ENCODE results near the gene KCNQ1. TPM values are rescaled to one million over a fixed set of nuclear protein-coding genes. Genes with fewer than 3 reads are reported as not detected.
A peak's percentile ranks its signal among the peaks of the same experiment; 100 is the strongest.

KCNQ1 gene
- total RNA-seq, 4 donors from 2014 or later = 0.89 to 2.2 (median 1.3) TPM

GRCh38 chr11:2525941-2526807, 81.4 kb downstream of the KCNQ1 start:
- H3K4me3 ChIP-seq = no peak overlapping the region
- no peak overlapping the region for H3K27ac ChIP-seq
- H3K4me1 ChIP-seq = peaks cover 7% of the 10 kb centered on the region
- 78% methylated on average over 13 of the region's 15 CpGs for WGBS
- H3K27me3 ChIP-seq = peaks cover 59% of the 10 kb centered on the region
- DNase-seq (ENCODE audit: low spot score in 2 of 2) = peak; percentile 53 to 79
- no peaks in the 10 kb centered on the region for H3K9me3 ChIP-seq
- H3K36me3 ChIP-seq = no peaks in the 10 kb centered on the region
- no peak for TF ChIP-seq POLR2AphosphoS5 (IDR thresholded peaks at IDR 0.05)
- TF ChIP-seq EP300 (IDR thresholded peaks at IDR 0.05) = no peak

GRCh38 chr11:2526808-2527381, 82.1 kb downstream of the KCNQ1 start:
- WGBS = 43% methylated on average over 4 of the region's 25 CpGs
- peak overlapping the region; percentile 9 for H3K4me3 ChIP-seq
- H3K27ac ChIP-seq = no peak overlapping the region
- H3K4me1 ChIP-seq = peaks cover 7% of the 10 kb centered on the region
- H3K27me3 ChIP-seq = peaks cover 57% of the 10 kb centered on the region
- TF ChIP-seq EP300 (IDR thresholded peaks at IDR 0.05) (no peak), CTCF (IDR thresholded peaks at IDR 0.05) (peak in 1 of 2 donors; percentile 9), POLR2A (IDR thresholded peaks at IDR 0.05) (no peak), POLR2AphosphoS5 (IDR thresholded peaks at IDR 0.05) (no peak)
- no peaks in the 10 kb centered on the region for H3K36me3 ChIP-seq
- DNase-seq (ENCODE audit: low spot score in 2 of 2) = peak; percentile 65 to 80
- no peaks in the 10 kb centered on the region for H3K9me3 ChIP-seq

- Histone ChIP-seq H3K4me1 (peaks cover 11% of the 10 kb centered on the region), H3K27ac (no peak overlapping the region), H3K27me3 (peaks cover 49% of the 10 kb centered on the region), H3K4me3 (no peak overlapping the region), H3K9me3 (no peaks in the 10 kb centered on the region), H3K36me3 (no peaks in the 10 kb centered on the region)
- WGBS = 93% methylated on average over 21 of the region's 22 CpGs
- no peak for TF ChIP-seq EP300 (IDR thresholded peaks at IDR 0.05)
- no peak for TF ChIP-seq POLR2A (IDR thresholded peaks at IDR 0.05)
- peak; percentile 57 to 75 for DNase-seq (ENCODE audit: low spot score in 2 of 2)
Measured at GRCh38 chr11:2527621-2528291, 82.9 kb downstream of the KCNQ1 start.

- Histone ChIP-seq H3K27me3 (peaks cover 42% of the 10 kb centered on the region), H3K9me3 (no peaks in the 10 kb centered on the region), H3K36me3 (no peaks in the 10 kb centered on the region), H3K27ac (no peak overlapping the region), H3K4me1 (peaks cover 19% of the 10 kb centered on the region), H3K4me3 (no peak overlapping the region)
- TF ChIP-seq CTCF (IDR thresholded peaks at IDR 0.05) (no peak), EP300 (IDR thresholded peaks at IDR 0.05) (no peak), POLR2AphosphoS5 (IDR thresholded peaks at IDR 0.05) (no peak), POLR2A (IDR thresholded peaks at IDR 0.05) (no peak)
- WGBS = 77% methylated on average over 9 of the region's 18 CpGs
- DNase-seq (ENCODE audit: low spot score in 2 of 2) = peak; percentile 40 to 65
Measured at GRCh38 chr11:2528301-2529050, 83.7 kb downstream of the KCNQ1 start.

- TF ChIP-seq CTCF (IDR thresholded peaks at IDR 0.05) (no peak), POLR2A (IDR thresholded peaks at IDR 0.05) (no peak), EP300 (IDR thresholded peaks at IDR 0.05) (no peak), POLR2AphosphoS5 (IDR thresholded peaks at IDR 0.05) (no peak)
- Histone ChIP-seq H3K4me1 (peaks cover 26% of the 10 kb centered on the region), H3K36me3 (no peaks in the 10 kb centered on the region), H3K27ac (no peak overlapping the region), H3K4me3 (no peak overlapping the region), H3K9me3 (no peaks in the 10 kb centered on the region), H3K27me3 (peaks cover 38% of the 10 kb centered on the region)
- DNase-seq (ENCODE audit: low spot score in 2 of 2) = peak in 1 of 2 donors; percentile 63
- 87% methylated on average over 10 of the region's 10 CpGs for WGBS
Measured at GRCh38 chr11:2529173-2529572, 84.4 kb downstream of the KCNQ1 start.
